Nephron progenitor cell (in vitro differentiated cells): ENCODE data around the gene ELK3.

ENCODE experiments used
- DNase-seq: peaks from one replicate; pipeline ENCODE4 v3.0.0; 2021
- H3K27ac Mint-ChIP-seq: 2 replicates; pipeline ENCODE4 v1.8.0; 2021; ENCODE audit warnings: mild to moderate bottlenecking, moderate library complexity, mixed read lengths
- H3K27me3 Mint-ChIP-seq: 2 replicates; pipeline ENCODE4 v1.8.0; 2021; ENCODE audit warnings: mild to moderate bottlenecking, low read depth, mixed read lengths; ENCODE audit not compliant: poor library complexity
- H3K36me3 Mint-ChIP-seq: 2 replicates; pipeline ENCODE4 v1.8.0; 2021; ENCODE audit warnings: low read depth, mixed read lengths
- H3K4me1 Mint-ChIP-seq: 2 replicates; pipeline ENCODE4 v1.8.0; 2021; ENCODE audit warnings: mixed read lengths
- H3K4me3 Mint-ChIP-seq: 2 replicates; pipeline ENCODE4 v1.8.0; 2021; ENCODE audit warnings: mild to moderate bottlenecking, moderate library complexity, mixed read lengths
- H3K9me3 Mint-ChIP-seq: 2 replicates; pipeline ENCODE4 v1.8.0; 2021; ENCODE audit warnings: mild to moderate bottlenecking, moderate library complexity, mixed read lengths
- TF ChIP-seq, protein P1 (sequence below): fragments of 200-600 bp; sonication (generic); IDR thresholded peaks from 2 replicates; pipeline ENCODE4 v1.5.0; 2021; ENCODE audit warnings: antibody characterized with exemption

The ELK3 gene

DNA sequence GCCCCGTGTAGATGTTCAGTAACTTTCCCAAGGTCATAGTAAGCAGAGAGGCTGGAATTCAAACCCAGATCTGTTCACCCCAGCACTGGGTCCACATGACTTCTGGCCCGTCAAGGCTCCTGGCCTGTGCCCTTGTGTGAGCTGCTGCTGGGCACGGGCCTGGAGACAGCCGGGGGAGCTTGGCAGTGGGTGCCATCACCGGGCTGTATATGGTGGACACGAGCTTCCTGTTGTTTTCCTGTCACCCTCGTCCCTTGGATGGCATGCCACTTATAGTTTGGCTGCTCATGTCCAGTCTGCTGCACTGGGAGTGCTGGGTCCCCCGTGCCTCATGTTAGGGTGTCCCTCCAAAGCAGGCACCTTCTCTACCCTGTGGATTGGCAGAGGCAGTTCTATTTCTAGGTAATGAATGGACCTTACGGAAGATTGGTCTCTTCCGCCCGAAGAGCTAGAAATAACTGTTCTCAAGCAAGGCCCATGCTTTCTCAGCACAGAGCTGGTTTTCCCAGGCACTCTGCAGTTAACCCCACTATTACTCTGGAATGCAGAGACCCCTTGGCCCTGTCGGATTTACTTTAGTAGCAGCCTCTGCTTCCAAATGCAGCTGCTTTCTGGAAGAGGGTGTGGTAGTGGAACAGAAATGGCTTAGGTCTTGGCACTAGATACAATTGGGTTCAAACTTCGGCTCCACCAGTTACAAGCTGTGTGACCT lies 44.3 kb downstream of the ELK3 start:
- DNase-seq: no peak
- peaks cover 32% of the 10 kb centered on the region for H3K36me3 Mint-ChIP-seq
- H3K4me1 Mint-ChIP-seq: peaks cover 17% of the 10 kb centered on the region
- no peaks in the 10 kb centered on the region for H3K9me3 Mint-ChIP-seq
- no peak overlapping the region for H3K4me3 Mint-ChIP-seq
- no peak overlapping the region for H3K27ac Mint-ChIP-seq
- TF ChIP-seq, protein P1, sequence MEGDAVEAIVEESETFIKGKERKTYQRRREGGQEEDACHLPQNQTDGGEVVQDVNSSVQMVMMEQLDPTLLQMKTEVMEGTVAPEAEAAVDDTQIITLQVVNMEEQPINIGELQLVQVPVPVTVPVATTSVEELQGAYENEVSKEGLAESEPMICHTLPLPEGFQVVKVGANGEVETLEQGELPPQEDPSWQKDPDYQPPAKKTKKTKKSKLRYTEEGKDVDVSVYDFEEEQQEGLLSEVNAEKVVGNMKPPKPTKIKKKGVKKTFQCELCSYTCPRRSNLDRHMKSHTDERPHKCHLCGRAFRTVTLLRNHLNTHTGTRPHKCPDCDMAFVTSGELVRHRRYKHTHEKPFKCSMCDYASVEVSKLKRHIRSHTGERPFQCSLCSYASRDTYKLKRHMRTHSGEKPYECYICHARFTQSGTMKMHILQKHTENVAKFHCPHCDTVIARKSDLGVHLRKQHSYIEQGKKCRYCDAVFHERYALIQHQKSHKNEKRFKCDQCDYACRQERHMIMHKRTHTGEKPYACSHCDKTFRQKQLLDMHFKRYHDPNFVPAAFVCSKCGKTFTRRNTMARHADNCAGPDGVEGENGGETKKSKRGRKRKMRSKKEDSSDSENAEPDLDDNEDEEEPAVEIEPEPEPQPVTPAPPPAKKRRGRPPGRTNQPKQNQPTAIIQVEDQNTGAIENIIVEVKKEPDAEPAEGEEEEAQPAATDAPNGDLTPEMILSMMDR: no peak
- H3K27me3 Mint-ChIP-seq: no peaks in the 10 kb centered on the region

DNA sequence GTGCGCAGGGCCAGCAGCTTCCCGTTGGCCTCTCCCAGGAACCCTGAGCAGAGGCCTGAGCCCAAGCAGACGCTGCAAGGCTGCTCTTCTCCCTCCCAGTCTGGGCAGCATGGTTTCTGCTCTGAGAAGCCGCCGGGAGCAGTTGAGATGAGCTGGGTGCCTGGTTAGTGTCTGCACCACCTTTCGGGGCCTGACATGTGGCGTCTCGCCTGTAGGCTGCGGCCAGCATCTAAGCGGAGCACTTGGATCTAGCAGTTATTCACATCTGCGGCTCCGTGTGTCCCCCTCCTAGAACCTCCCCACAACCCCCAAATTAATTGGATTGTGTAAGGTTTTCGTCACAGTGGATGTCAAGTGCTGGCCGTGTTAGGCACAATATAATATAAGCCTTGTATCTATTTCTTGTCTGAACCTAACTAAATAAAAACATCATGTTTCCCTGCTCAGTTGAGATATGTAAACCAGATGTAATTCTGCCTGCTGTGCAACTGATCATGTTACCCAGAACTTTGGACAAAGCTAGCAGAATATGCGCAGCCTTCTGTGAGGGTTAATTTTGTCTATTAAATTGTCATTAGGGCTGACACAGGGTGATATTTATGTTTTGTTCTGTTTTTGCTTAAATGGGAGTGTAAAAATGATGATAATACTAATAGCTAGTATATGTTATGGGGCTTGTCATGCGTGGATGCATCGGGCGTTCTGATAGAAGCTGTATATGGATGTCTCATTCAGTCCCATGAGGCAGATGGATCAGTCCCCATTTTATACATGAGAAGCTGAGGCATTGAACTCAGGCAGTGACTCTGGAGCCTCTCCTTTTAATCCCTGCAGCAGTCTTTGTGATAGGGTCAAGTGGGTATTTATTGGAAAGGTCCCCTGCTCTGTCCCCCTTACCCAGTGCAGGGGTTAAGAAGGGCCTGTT lies 45.8 kb downstream of the ELK3 start:
- Mint-ChIP-seq H3K9me3 (no peaks in the 10 kb centered on the region), H3K36me3 (peaks cover 27% of the 10 kb centered on the region), H3K27me3 (no peaks in the 10 kb centered on the region), H3K4me3 (no peak overlapping the region), H3K27ac (peak overlapping the region; percentile 94), H3K4me1 (peaks cover 25% of the 10 kb centered on the region)
- no peak for DNase-seq
- TF ChIP-seq, protein P1: no peak

DNA sequence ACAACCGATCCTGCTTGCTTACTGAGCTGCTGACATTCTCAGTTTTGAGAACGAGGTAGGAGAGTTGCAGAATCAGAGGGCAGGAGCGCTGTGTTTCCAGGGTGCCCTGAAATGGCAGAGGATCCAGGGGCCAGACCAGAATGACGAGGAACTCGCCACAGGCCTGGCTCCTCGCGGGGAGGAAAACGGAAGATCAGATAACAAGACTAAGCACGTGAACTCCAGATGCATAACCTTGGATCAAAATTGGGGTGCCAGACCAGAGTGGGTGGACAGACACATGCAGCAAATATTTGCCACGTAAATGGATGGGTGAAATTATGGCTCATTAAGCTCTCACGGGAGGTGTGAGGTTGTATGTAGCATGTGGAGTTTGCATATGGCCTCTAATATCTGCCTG lies 46.5 kb downstream of the ELK3 start:
- peak overlapping the region; percentile 94 for H3K27ac Mint-ChIP-seq
- peaks cover 31% of the 10 kb centered on the region for H3K4me1 Mint-ChIP-seq
- DNase-seq: no peak
- no peak overlapping the region for H3K4me3 Mint-ChIP-seq
- H3K9me3 Mint-ChIP-seq: no peaks in the 10 kb centered on the region
- H3K27me3 Mint-ChIP-seq: no peaks in the 10 kb centered on the region
- TF ChIP-seq, protein P1: no peak
- peaks cover 26% of the 10 kb centered on the region for H3K36me3 Mint-ChIP-seq

DNA sequence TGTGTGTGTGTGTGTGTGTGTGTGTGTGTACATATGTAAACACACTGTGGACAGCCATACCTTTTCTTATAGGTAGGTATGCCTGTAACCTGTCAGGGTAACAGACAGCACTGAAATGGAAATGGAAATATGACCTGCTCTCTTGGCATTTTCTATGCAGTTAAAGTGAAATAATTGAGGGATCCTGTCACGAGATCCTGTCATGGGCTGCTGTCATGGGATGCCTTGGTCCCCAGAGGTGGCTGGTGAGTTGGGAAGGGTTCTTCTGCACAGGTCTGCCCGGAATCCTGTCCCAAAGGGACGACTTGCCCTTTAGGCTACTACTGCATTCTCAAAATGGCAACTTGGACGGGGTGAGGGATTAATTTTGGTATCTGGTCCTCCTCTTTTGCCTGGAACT lies 47.3 kb downstream of the ELK3 start:
- H3K4me3 Mint-ChIP-seq: no peak overlapping the region
- H3K9me3 Mint-ChIP-seq: no peaks in the 10 kb centered on the region
- H3K27me3 Mint-ChIP-seq: no peaks in the 10 kb centered on the region
- DNase-seq: no peak
- H3K4me1 Mint-ChIP-seq: peaks cover 31% of the 10 kb centered on the region
- TF ChIP-seq, protein P1: no peak
- H3K36me3 Mint-ChIP-seq: peaks cover 26% of the 10 kb centered on the region
- no peak overlapping the region for H3K27ac Mint-ChIP-seq

DNA sequence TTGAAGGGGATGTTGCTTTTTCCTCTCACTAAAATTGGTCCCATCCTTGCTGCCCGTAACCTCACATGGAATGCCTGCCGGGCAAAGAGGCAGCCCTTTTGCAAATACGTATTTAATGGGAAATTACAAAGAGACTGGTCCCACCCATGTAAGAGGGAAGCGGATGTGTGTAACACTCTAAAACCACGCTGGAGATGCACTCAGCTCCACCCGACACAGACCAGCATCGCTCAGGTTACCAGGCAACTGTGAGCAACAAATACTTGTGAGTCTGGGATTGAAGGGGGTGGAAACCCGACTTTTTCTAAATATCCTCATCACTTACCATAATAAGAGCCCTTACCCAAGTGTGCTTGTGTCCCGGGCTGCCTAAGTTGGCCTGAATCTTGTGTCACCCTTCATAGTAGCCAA lies 47.7 kb downstream of the ELK3 start:
- Mint-ChIP-seq H3K4me3 (no peak overlapping the region), H3K27me3 (no peaks in the 10 kb centered on the region), H3K36me3 (peaks cover 26% of the 10 kb centered on the region), H3K4me1 (peaks cover 35% of the 10 kb centered on the region), H3K27ac (no peak overlapping the region), H3K9me3 (no peaks in the 10 kb centered on the region)
- DNase-seq: no peak
- TF ChIP-seq, protein P1: no peak
